ENCODE results near the gene CTBP1.

- no peak for TF ChIP-seq CTCF (IDR thresholded peaks at IDR 0.05)
- no peak for TF ChIP-seq EZH2phosphoT487 (IDR thresholded peaks at IDR 0.05)
Observed at GRCh38 chr4:1232661-1233621, 16.0 kb downstream of the CTBP1 start.
